Omental fat pad (tissue), 4 donors: ENCODE data around the gene MYLK2. TPM values are rescaled to one million over a fixed set of nuclear protein-coding genes. Genes with fewer than 3 reads are reported as not detected.
A peak's percentile ranks its signal among the peaks of the same experiment; 100 is the strongest.

ENCODE experiments used
- ATAC-seq: fragments of 150-250 bp; one replicate; pipeline ENCODE4 v1.9.1; 2016; ENCODE audit warnings: mild to moderate bottlenecking, moderate library complexity; ENCODE audit not compliant: low FRiP score
- DNase-seq: peaks from one replicate; pipeline ENCODE4 v3.0.0-alpha.2; 2019; ENCODE audit warnings: low spot score
- CTCF ChIP-seq, 3 donors: fragments of 450-650 bp; IDR thresholded peaks; one replicate each; pipeline ENCODE4 v1.5.1; 2016 to 2017; ENCODE audit warnings: antibody characterized with exemption in 3 of 3, mild to moderate bottlenecking in 3 of 3, moderate library complexity in 2 of 3
- total RNA-seq, 4 donors: library from RNA; depleted of rRNA; stranded (reverse); fragments of >200 nt; gene quantifications; one replicate each; pipeline ENCODE4 v1.1.0, GENCODE V29; 2016

MYLK2 gene
- total RNA-seq, 4 donors from 2014 or later: 0.12 TPM; not detected in 3

GRCh38 chr20:31866221-31866620, 47.1 kb downstream of the MYLK2 start:
- TF ChIP-seq CTCF (IDR thresholded peaks at IDR 0.05): no peak
- no peak for DNase-seq
- no peak for ATAC-seq

GRCh38 chr20:31868853-31869672, 49.9 kb downstream of the MYLK2 start:
- DNase-seq (no peak), ATAC-seq (no peak)
- no peak for TF ChIP-seq CTCF (IDR thresholded peaks at IDR 0.05)

- no peak for TF ChIP-seq CTCF (IDR thresholded peaks at IDR 0.05)
- ATAC-seq: no peak
- no peak for DNase-seq
These were observed 50.5 kb downstream of the MYLK2 start for GRCh38 chr20:31869673-31869941.

GRCh38 chr20:31869942-31870725, 51.0 kb downstream of the MYLK2 start, which contains the start of the genes DUSP15 and TTLL9:
DUSP15 (minus strand) TSS chr20:31870527; CDS start chr20:31870337, 190 bp downstream.
TTLL9 (plus strand) TSS chr20:31870634; CDS start chr20:31871127, 493 bp downstream.
- no peak for TF ChIP-seq CTCF (IDR thresholded peaks at IDR 0.05)
- peak; percentile 89 for ATAC-seq
- DNase-seq: no peak

- DNase-seq (no peak), ATAC-seq (no peak)
- TF ChIP-seq CTCF (IDR thresholded peaks at IDR 0.05): no peak
These were observed 51.8 kb downstream of the MYLK2 start for GRCh38 chr20:31870726-31871617.

DNA sequence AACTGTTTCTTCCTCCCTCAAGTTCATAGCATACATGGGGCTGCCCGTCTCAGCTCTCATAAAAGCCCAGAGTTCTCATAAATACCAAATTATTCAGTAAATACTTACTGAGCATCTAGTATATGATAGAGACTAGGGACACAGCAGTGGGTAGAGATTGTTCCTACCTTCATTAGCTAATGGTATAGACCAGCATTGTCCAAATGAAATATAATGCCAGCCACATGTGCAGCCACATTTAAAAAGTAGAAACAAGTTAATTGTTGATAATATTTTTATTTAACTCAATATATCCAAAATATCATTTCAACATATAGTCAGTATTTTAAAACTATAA, 52.4 kb downstream of the MYLK2 start:
- TF ChIP-seq CTCF (IDR thresholded peaks at IDR 0.05): no peak
- no peak for ATAC-seq

More for the DNA sequence above, 52.4 kb downstream of the MYLK2 start:
- DNase-seq: no peak
